ENCODE data around the gene FLRT1. TPM values are rescaled to one million over a fixed set of nuclear protein-coding genes. Genes with fewer than 3 reads are reported as not detected.

The FLRT1 gene
- total RNA-seq, 2 donors from 2014 or later = not detected

GRCh38 chr11:64069401-64070313, 33.9 kb downstream of the FLRT1 start:
- H3K27me3 Mint-ChIP-seq = peaks cover 3% of the 10 kb centered on the region
- H3K4me1 Mint-ChIP-seq = peaks cover 5% of the 10 kb centered on the region
- no peak overlapping the region for H3K4me3 Mint-ChIP-seq
- H3K9me3 Mint-ChIP-seq = no peaks in the 10 kb centered on the region
- H3K36me3 Mint-ChIP-seq (ENCODE audit: low read depth) = no peaks in the 10 kb centered on the region
- ATAC-seq (replicated peaks) = no peak
- H3K27ac Mint-ChIP-seq = no peak overlapping the region

DNA sequence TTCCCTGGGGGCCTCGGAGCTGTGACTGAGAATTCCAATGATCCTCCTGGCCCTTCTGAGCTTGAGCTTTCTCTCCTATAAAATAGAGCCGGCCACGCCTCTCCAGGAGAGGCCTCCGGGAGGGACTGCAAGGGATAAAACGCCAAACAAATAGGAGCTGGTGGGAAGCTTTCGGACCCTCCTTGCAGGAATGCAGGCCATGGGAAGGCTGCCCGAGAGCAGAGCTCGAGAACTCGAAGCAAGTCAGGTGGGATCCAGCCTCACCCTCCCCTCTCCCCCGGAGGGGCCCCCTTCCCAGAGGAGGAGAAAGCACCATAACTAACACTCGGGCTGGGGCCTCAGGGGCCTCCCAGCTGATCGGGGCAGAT, 34.6 kb downstream of the FLRT1 start:
- Mint-ChIP-seq H3K4me3 (no peak overlapping the region), H3K4me1 (peaks cover 5% of the 10 kb centered on the region), H3K9me3 (no peaks in the 10 kb centered on the region), H3K27me3 (no peaks in the 10 kb centered on the region), H3K27ac (no peak overlapping the region), H3K36me3 (ENCODE audit: low read depth) (no peaks in the 10 kb centered on the region)
- ATAC-seq (replicated peaks) = no peak

- H3K9me3 Mint-ChIP-seq = no peaks in the 10 kb centered on the region
- no peaks in the 10 kb centered on the region for H3K27me3 Mint-ChIP-seq
- H3K4me3 Mint-ChIP-seq = no peak overlapping the region
- no peak overlapping the region for H3K27ac Mint-ChIP-seq
- ATAC-seq (replicated peaks) = no peak
- no peaks in the 10 kb centered on the region for H3K36me3 Mint-ChIP-seq (ENCODE audit: low read depth)
- peaks cover 5% of the 10 kb centered on the region for H3K4me1 Mint-ChIP-seq
Observed at GRCh38 chr11:64071849-64072248, 36.1 kb downstream of the FLRT1 start.

DNA sequence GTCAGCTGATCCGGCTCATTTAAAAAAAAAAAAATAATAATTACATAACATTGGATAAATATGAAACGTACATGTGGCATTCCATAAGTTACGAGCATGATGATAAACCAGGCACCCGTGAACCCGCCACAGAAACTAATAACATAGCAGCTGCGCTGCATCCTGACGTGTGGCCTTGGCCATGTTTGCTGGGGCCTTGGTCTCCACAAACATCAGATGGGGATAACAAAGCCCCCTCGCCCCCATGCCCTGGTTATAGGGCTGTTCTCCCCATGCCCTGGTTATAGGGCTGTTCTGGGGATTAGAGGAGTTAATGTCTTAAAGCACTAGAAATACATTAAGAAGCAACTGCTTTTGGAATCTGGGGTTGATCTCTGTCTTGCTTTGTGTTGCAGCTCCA, 36.7 kb downstream of the FLRT1 start:
- Mint-ChIP-seq H3K27ac (no peak overlapping the region), H3K36me3 (ENCODE audit: low read depth) (no peaks in the 10 kb centered on the region), H3K27me3 (no peaks in the 10 kb centered on the region), H3K4me1 (peaks cover 5% of the 10 kb centered on the region), H3K4me3 (no peak overlapping the region), H3K9me3 (no peaks in the 10 kb centered on the region)
- ATAC-seq (replicated peaks) = no peak

DNA sequence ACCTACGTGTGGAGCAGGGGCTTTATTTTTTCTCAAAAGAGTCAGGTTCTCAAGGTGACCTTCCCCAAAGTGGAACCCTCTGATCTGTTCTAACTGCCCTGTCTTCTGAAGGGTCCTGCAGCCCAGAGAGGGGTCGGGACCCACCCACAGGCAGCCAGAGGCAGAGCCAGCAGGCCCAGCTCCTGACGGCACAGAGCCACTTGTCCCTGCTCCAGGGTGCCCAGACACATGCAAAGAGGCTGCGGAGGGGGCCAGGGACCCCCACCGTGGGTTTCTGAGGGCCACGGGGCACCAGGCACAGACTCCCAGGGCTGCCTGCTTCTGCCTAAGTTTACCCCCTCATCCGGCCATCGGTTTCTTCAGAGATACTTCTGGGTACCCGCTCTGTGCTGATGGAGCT, 37.1 kb downstream of the FLRT1 start:
- H3K4me3 Mint-ChIP-seq = no peak overlapping the region
- no peaks in the 10 kb centered on the region for H3K9me3 Mint-ChIP-seq
- peaks cover 5% of the 10 kb centered on the region for H3K4me1 Mint-ChIP-seq
- no peak overlapping the region for H3K27ac Mint-ChIP-seq
- no peaks in the 10 kb centered on the region for H3K27me3 Mint-ChIP-seq
- H3K36me3 Mint-ChIP-seq (ENCODE audit: low read depth) = no peaks in the 10 kb centered on the region
- no peak for ATAC-seq (replicated peaks)

DNA sequence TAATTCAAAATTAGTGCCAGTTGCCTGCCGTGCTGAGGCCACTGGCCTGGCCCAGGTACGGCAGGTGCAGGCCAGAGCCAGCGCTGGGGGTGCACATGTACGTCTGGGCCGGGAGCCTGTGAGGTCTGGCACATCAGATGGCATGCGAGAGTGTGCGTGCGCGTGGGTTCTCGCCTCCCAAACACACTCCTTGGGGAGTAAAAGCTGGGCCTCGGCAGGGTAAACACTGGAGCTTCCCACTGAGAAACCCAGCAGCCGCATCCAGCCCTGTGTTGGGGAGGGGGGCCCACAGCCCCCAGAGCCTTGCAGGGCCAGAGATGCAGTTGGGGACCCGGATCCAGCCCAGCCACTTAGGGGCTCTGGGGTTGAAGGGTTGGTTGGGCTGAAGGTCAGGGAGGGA, 37.8 kb downstream of the FLRT1 start:
- no peak overlapping the region for H3K4me3 Mint-ChIP-seq
- H3K4me1 Mint-ChIP-seq = peaks cover 5% of the 10 kb centered on the region
- no peak overlapping the region for H3K27ac Mint-ChIP-seq
- no peak for ATAC-seq (replicated peaks)
- H3K9me3 Mint-ChIP-seq = no peaks in the 10 kb centered on the region
- no peaks in the 10 kb centered on the region for H3K36me3 Mint-ChIP-seq (ENCODE audit: low read depth)
- no peaks in the 10 kb centered on the region for H3K27me3 Mint-ChIP-seq

GRCh38 chr11:64074239-64074638, 38.5 kb downstream of the FLRT1 start:
- H3K27ac Mint-ChIP-seq = no peak overlapping the region
- H3K4me3 Mint-ChIP-seq = no peak overlapping the region
- no peaks in the 10 kb centered on the region for H3K27me3 Mint-ChIP-seq
- no peaks in the 10 kb centered on the region for H3K9me3 Mint-ChIP-seq
- ATAC-seq (replicated peaks) = peak; percentile 82
- H3K4me1 Mint-ChIP-seq = peaks cover 5% of the 10 kb centered on the region
- H3K36me3 Mint-ChIP-seq (ENCODE audit: low read depth) = no peaks in the 10 kb centered on the region

DNA sequence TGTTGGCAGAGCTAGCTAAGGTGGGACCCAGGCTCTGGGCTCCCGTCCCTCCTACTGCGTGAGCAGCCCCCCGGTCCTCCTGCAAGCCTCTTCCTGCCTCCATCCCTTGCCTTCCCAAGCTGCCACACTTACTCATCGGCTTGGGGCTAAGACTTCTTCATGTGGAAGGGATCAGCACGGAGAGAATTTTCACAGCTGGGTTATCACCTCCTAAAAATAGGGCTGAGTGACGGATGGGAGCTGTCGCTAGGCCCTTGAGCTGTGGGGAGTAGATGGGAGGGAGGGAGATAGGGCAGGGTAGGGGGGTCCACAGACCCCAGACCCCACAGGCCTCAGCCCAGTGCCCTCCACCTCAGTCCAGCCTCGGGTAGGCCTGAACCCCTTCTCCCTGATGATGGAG, 41.0 kb downstream of the FLRT1 start:
- Mint-ChIP-seq H3K4me3 (no peak overlapping the region), H3K27me3 (no peaks in the 10 kb centered on the region), H3K27ac (no peak overlapping the region), H3K4me1 (peaks cover 5% of the 10 kb centered on the region), H3K36me3 (ENCODE audit: low read depth) (no peaks in the 10 kb centered on the region), H3K9me3 (no peaks in the 10 kb centered on the region)
- no peak for ATAC-seq (replicated peaks)

GRCh38 chr11:64077607-64078006, 41.9 kb downstream of the FLRT1 start:
- ATAC-seq (replicated peaks) = no peak
- H3K27me3 Mint-ChIP-seq = no peaks in the 10 kb centered on the region
- H3K4me1 Mint-ChIP-seq = peaks cover 5% of the 10 kb centered on the region
- no peak overlapping the region for H3K4me3 Mint-ChIP-seq
- no peaks in the 10 kb centered on the region for H3K9me3 Mint-ChIP-seq
- H3K27ac Mint-ChIP-seq = no peak overlapping the region
- no peaks in the 10 kb centered on the region for H3K36me3 Mint-ChIP-seq (ENCODE audit: low read depth)

GRCh38 chr11:64078284-64078683, 42.6 kb downstream of the FLRT1 start:
- Mint-ChIP-seq H3K4me3 (no peak overlapping the region), H3K4me1 (peaks cover 5% of the 10 kb centered on the region), H3K36me3 (ENCODE audit: low read depth) (no peaks in the 10 kb centered on the region), H3K9me3 (no peaks in the 10 kb centered on the region), H3K27ac (no peak overlapping the region), H3K27me3 (no peaks in the 10 kb centered on the region)
- no peak for ATAC-seq (replicated peaks)

DNA sequence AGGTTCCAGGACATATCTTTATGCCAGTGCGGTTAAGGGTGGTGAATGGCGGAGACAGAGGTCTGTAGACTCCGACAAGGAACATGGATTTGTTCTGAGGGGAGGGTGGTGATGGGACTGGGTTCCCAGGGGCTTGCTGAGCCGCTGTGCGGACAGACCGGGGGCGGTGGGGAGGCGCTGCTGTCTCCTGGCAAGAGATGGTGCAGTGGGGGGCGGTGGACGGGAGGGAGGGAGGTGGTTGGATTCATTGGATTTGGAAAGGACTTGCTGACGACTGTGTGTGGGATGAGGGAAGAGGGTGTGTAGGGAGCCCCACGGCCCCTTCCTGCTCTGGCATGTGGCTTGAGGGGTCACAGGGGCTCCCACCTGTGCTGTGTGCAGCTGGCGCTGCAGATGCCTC, 43.2 kb downstream of the FLRT1 start:
- no peak overlapping the region for H3K4me3 Mint-ChIP-seq
- no peaks in the 10 kb centered on the region for H3K36me3 Mint-ChIP-seq (ENCODE audit: low read depth)
- no peak overlapping the region for H3K27ac Mint-ChIP-seq

GRCh38 chr11:64080390-64080789, 44.7 kb downstream of the FLRT1 start:
- no peaks in the 10 kb centered on the region for H3K36me3 Mint-ChIP-seq (ENCODE audit: low read depth)
- no peaks in the 10 kb centered on the region for H3K4me1 Mint-ChIP-seq
- no peak overlapping the region for H3K4me3 Mint-ChIP-seq
- no peak for ATAC-seq (replicated peaks)
- no peak overlapping the region for H3K27ac Mint-ChIP-seq
- no peaks in the 10 kb centered on the region for H3K27me3 Mint-ChIP-seq
- no peaks in the 10 kb centered on the region for H3K9me3 Mint-ChIP-seq

More for the DNA sequence above, 43.2 kb downstream of the FLRT1 start:
- Mint-ChIP-seq H3K4me1 (peaks cover 5% of the 10 kb centered on the region), H3K27me3 (no peaks in the 10 kb centered on the region), H3K9me3 (no peaks in the 10 kb centered on the region)
- no peak for ATAC-seq (replicated peaks)

DNA sequence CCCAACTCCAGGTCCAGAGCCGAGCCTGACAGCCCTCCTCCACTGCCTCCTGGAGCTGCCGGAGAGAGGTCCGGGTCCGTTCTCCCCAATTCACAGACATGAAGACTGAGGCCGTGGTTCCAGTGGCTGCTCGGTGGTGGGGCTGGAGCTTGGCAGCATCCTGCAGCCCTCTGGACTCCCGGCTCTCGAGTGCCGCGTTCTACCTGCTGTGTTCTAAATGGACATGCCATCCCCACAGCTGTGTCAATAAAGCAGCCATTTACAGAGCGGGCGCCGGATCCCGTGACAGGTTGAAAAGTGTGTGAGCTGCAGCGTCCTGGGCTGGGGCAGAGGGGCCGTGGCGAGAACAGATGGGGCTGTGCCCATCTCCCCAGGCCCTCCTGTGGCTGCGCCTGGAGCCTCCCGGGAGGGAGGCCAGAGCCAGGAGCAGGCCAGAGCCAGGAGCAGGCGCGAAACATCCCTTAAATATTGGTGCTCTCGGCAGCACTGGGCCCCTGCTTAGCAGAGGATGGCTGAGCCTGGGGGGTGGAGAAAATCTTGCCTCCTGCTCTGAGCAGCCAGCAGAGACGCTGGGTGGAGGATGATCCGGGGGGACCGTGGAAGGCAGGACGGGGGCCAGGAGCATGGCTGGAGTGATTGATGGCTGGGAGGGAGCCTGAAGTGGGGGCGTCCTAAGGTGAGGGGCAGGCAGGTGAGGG, 46.2 kb downstream of the FLRT1 start:
- Mint-ChIP-seq H3K27ac (no peak overlapping the region), H3K9me3 (no peaks in the 10 kb centered on the region), H3K4me3 (no peak overlapping the region), H3K27me3 (no peaks in the 10 kb centered on the region), H3K36me3 (ENCODE audit: low read depth) (no peaks in the 10 kb centered on the region), H3K4me1 (no peaks in the 10 kb centered on the region)
- no peak for ATAC-seq (replicated peaks)

DNA sequence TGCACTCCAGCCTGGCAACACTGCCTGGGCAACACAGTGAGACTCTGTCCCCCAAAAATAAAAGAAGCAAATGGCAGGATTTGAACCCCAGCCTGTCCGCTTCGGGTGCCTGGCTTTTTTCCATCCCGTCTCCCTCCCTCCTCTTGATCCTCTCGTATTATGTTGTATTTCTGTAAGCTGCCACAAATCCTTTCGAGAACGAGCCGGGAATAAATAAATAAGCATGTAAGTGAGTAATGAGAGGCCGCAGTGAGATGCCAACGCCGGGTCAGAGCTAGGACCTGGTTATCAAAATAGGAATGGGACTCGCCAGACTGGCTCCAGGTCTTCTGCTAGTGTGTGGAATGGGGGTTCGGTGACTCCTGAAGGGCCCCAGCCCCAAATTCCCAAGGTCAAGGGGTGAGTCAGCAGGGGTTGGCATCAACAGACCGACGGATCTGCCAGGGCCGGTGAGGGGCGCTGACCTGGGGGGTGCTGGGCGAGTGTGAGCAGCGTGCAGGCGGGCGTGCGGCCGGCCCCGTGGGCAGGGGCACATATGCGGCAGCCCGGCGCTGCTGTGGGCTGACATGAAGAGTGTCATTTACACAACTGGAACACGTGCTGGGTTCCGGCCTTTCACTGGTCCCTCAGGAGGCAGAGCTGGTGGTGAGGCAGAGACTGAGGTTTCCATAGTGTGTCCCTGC, 47.8 kb downstream of the FLRT1 start:
- Mint-ChIP-seq H3K27me3 (no peaks in the 10 kb centered on the region), H3K9me3 (no peaks in the 10 kb centered on the region), H3K27ac (no peak overlapping the region), H3K4me1 (peaks cover 2% of the 10 kb centered on the region), H3K4me3 (no peak overlapping the region), H3K36me3 (ENCODE audit: low read depth) (no peaks in the 10 kb centered on the region)
- no peak for ATAC-seq (replicated peaks)

Measured in activated T-helper 17 cell treated with anti-CD3 and anti-CD28 coated beads, Interleukin-2, amount 50 U/mL, for 72 hours (primary cell).